ENCODE results near the gene MEGF11. TPM values are rescaled to one million over a fixed set of nuclear protein-coding genes. Genes with fewer than 3 reads are reported as not detected.

The MEGF11 gene
- polyA plus RNA-seq, 1 of the 3 experiments (the other 2 are of a cell fraction): not detected

- H3K27me3 ChIP-seq (ENCODE audit: insufficient read depth): peaks cover 11% of the 10 kb centered on the region; the same call in 1 of the 2 replicates
- TF ChIP-seq USF1 (IDR thresholded peaks at IDR 0.05; ENCODE audit: borderline replicate concordance, low read depth) (no peak), MAX (IDR thresholded peaks at IDR 0.05; ENCODE audit: low read depth) (no peak), CTCF (IDR thresholded peaks at IDR 0.05) (no peak), REST (IDR thresholded peaks at IDR 0.05; ENCODE audit: low read depth, low read length) (no peak), MEF2A (IDR thresholded peaks at IDR 0.05; ENCODE audit: borderline replicate concordance, low read depth) (no peak), TCF12 (IDR thresholded peaks at IDR 0.05) (no peak), EZH2phosphoT487 (IDR thresholded peaks at IDR 0.05; ENCODE audit: borderline replicate concordance, low read depth) (no peak), RXRA (IDR thresholded peaks at IDR 0.05; ENCODE audit: borderline replicate concordance, low read depth) (no peak), ELF1 (IDR thresholded peaks at IDR 0.05) (no peak), YY1 (IDR thresholded peaks at IDR 0.05; ENCODE audit: low read depth) (no peak), JUND (IDR thresholded peaks at IDR 0.05) (no peak), EP300 (IDR thresholded peaks at IDR 0.05; ENCODE audit: borderline replicate concordance in 1 of 2, low read depth in 1 of 2, low read length in 1 of 2) (no peak), FOSL2 (IDR thresholded peaks at IDR 0.05; ENCODE audit: borderline replicate concordance, low read depth) (no peak), CHD2 (IDR thresholded peaks at IDR 0.05; ENCODE audit: low read length, partially characterized antibody) (no peak)
- H3K4me3 ChIP-seq (ENCODE audit: low read depth in 2 of 2, low read length in 1 of 2): no peak overlapping the region
- no peaks in the 10 kb centered on the region for H4K20me1 ChIP-seq (ENCODE audit: insufficient read depth)
- ChIA-PET POLR2A (no interaction called here), CTCF (interaction anchor here (0.8 to 1.7 kb wide), 3 partner anchors 21 to 84 kb away, joined by 3 to 4 read pairs (median 4); partner anchors contain the start of gene MEGF11)
- no peaks in the 10 kb centered on the region for H3K9me3 ChIP-seq
- H3K9me2 ChIP-seq: no peaks in the 10 kb centered on the region
- H3K36me3 ChIP-seq (replicated peaks in 1 of 2; ENCODE audit: control insufficient read depth in 1 of 2, insufficient read depth in 2 of 2, low read length in 1 of 2): no peaks in the 10 kb centered on the region
- no peak overlapping the region for H3K9ac ChIP-seq
- H3K4me2 ChIP-seq: no peak overlapping the region
- DNase-seq: no peak
- WGBS (ENCODE audit: low lambda C conversion rate): 76% methylated on average over 4 of the region's 4 CpGs
- no peak overlapping the region for H2AFZ ChIP-seq (ENCODE audit: low read depth)
- H3F3A ChIP-seq (replicated peaks; ENCODE audit: insufficient read depth): no peaks in the 10 kb centered on the region
- no peak overlapping the region for H3K27ac ChIP-seq (ENCODE audit: low read depth in 2 of 2, low read length in 1 of 2)
- peaks cover 0 to 19% of the 10 kb centered on the region in 2 experiments; a peak in 1 of 4 replicates for H3K4me1 ChIP-seq (ENCODE audit: control insufficient read depth in 1 of 2, insufficient read depth in 2 of 2, low read depth in 1 of 2, low read length in 1 of 2)
- H3K79me2 ChIP-seq (ENCODE audit: insufficient read depth): no peaks in the 10 kb centered on the region
Measured at GRCh38 chr15:66170042-66170441, 83.5 kb downstream of the MEGF11 start.
